Lower lobe of right lung (tissue), 2 donors: Measurements from ENCODE around the gene SLC9A9. TPM values are rescaled to one million over a fixed set of nuclear protein-coding genes. Genes with fewer than 3 reads are reported as not detected.

Experiments
- ATAC-seq, 2 donors: fragments of 200-7000 bp; cut with Tn5 transposase; one replicate each; pipeline ENCODE4 v1.9.1; 2020 to 2022; ENCODE audit warnings: mild to moderate bottlenecking in 2 of 2, moderate library complexity in 2 of 2
- DNase-seq: peaks from one replicate; pipeline ENCODE4 v3.0.0-alpha.2; 2020
- H3K27ac ChIP-seq: fragments of 200-600 bp; one replicate; pipeline ENCODE4 v1.8.0; 2022
- H3K27me3 ChIP-seq: fragments of 200-600 bp; one replicate; pipeline ENCODE4 v1.8.0; 2022; ENCODE audit warnings: low read depth
- H3K36me3 ChIP-seq: fragments of 200-600 bp; one replicate; pipeline ENCODE4 v1.8.0; 2022; ENCODE audit warnings: mild to moderate bottlenecking
- H3K4me1 ChIP-seq: fragments of 200-600 bp; one replicate; pipeline ENCODE4 v1.8.0; 2022
- H3K4me3 ChIP-seq: fragments of 200-600 bp; one replicate; pipeline ENCODE4 v1.8.0; 2022; ENCODE audit warnings: mild to moderate bottlenecking
- H3K9me3 ChIP-seq: fragments of 200-600 bp; one replicate; pipeline ENCODE4 v1.8.0; 2022
- CTCF ChIP-seq: fragments of 200-600 bp; IDR thresholded peaks from one replicate; pipeline ENCODE4 v1.8.0; 2022; ENCODE audit warnings: antibody characterized with exemption, mild to moderate bottlenecking
- intact Hi-C: fragments of 100-400 bp; cut with DNase I; formaldehyde crosslinking; loops from one replicate; pipeline ENCODE4 v1.11.0; 2022
- total RNA-seq: library from RNA; stranded (reverse); fragmentation: NEBNext Ultra II Directional; extraction: Animal tissue kit (Norgen Biotek cat#: 25700); gene quantifications from one replicate; pipeline ENCODE4 v1.2.1, GENCODE V29; 2021
- donor health status: DM: no; HTN: yes; CAD: no; lungs with severe emphysema.

The SLC9A9 gene
- total RNA-seq, 1 donor from 2014 or later: 15.6 TPM

GRCh38 chr3:143750841-143751240 lies 97.4 kb downstream of the SLC9A9 start:
- no peaks in the 10 kb centered on the region for H3K36me3 ChIP-seq
- no peak overlapping the region for H3K27ac ChIP-seq
- ATAC-seq: no peak
- peaks cover 13% of the 10 kb centered on the region for H3K4me1 ChIP-seq
- TF ChIP-seq CTCF: no peak
- DNase-seq: no peak
- no peak overlapping the region for H3K4me3 ChIP-seq
- intact Hi-C loops: no loop called here
- no peaks in the 10 kb centered on the region for H3K9me3 ChIP-seq
- no peaks in the 10 kb centered on the region for H3K27me3 ChIP-seq

GRCh38 chr3:143749926-143750325 lies 98.3 kb downstream of the SLC9A9 start:
- DNase-seq: no peak
- intact Hi-C loops: no loop called here
- Histone ChIP-seq H3K27me3 (no peaks in the 10 kb centered on the region), H3K4me3 (no peak overlapping the region), H3K9me3 (no peaks in the 10 kb centered on the region), H3K36me3 (no peaks in the 10 kb centered on the region), H3K4me1 (peaks cover 13% of the 10 kb centered on the region), H3K27ac (no peak overlapping the region)
- no peak for TF ChIP-seq CTCF
- no peak for ATAC-seq

DNA sequence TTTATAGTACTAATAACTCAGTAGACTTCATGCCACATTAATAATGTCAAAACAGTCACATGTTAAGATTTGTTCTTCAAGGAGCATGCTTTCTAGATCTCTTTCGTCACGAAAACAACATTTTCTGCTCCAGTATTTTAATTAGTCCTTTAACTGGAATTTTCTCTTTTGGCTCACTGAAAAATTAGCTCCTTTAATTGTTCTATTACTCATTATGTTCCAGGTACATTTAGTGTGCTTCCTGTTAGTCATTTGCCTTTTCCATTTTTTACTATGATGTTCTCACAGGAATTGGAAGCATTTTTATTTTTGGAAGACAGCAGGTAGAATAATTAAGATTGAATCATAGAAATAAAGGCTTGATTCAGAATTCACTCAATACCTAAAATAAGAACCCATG lies 111.2 kb downstream of the SLC9A9 start:
- ATAC-seq: no peak
- no peaks in the 10 kb centered on the region for H3K36me3 ChIP-seq
- H3K27me3 ChIP-seq: no peaks in the 10 kb centered on the region
- H3K9me3 ChIP-seq: peaks cover 6% of the 10 kb centered on the region
- H3K4me1 ChIP-seq: no peaks in the 10 kb centered on the region
- no peak for DNase-seq
- intact Hi-C loops: no loop called here
- no peak for TF ChIP-seq CTCF
- no peak overlapping the region for H3K4me3 ChIP-seq
- no peak overlapping the region for H3K27ac ChIP-seq

DNA sequence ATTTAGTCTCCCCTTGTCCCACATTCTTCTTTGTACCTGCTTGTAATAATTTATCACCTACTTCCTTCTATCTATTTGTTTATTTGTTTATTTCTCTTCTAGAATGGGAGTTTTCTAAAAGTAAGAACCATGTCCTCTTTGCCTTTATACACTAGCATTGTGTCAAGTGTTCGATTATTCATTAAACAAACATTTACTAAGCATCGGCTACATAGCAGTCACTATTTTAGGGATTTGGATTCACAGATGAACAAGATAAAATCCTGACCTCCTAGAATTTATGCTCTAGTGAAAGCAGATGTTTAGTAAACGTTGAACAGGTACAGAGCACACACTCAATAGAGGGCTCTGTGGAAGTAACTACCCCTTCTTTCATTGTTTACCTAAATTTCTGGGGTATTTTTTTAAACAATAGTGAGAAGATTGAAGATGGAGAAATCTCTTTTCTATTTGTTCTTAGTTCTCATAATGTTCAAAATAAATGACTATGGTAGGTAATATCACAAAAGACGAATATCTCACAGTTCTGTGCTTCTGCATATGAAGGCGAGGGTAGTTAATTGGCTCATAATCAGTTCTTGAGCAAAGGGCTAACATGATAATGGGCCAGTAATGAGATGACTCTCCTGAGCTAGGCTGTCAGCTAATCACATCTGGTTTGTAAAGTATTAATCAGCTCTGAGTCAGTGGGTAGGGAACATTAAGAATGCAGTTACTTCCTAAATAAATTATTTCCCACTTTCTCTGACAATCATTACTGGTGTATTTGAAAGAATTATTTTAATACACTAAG lies 111.9 kb downstream of the SLC9A9 start:
- Histone ChIP-seq H3K27me3 (no peaks in the 10 kb centered on the region), H3K4me1 (no peaks in the 10 kb centered on the region), H3K9me3 (peaks cover 6% of the 10 kb centered on the region), H3K4me3 (no peak overlapping the region), H3K36me3 (no peaks in the 10 kb centered on the region), H3K27ac (no peak overlapping the region)
- ATAC-seq (no peak), DNase-seq (no peak)
- TF ChIP-seq CTCF: no peak
- intact Hi-C loops: no loop called here

DNA sequence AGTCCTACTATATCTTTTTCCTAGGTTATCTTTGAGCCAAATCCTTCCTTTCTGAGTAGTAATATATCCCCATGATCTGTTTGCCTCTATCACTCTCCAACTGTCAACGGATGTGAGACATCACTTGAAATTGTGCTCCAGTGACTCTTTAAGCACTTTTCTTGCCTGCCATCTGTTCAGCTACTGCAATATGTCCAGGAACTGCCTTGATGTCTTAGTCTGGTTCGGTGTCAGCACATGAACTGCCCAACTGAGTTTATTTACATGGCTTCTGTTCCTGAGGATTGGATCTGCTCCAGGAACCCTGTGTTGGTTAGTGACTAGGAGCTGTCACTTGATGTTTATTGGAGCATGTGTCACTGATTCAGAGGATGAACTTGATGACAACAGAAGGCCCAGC lies 116.5 kb downstream of the SLC9A9 start:
- TF ChIP-seq CTCF: no peak
- no peak for DNase-seq
- no peak overlapping the region for H3K27ac ChIP-seq
- no peaks in the 10 kb centered on the region for H3K27me3 ChIP-seq
- no peaks in the 10 kb centered on the region for H3K4me1 ChIP-seq
- no peaks in the 10 kb centered on the region for H3K9me3 ChIP-seq
- no peak for ATAC-seq
- no peak overlapping the region for H3K4me3 ChIP-seq
- intact Hi-C loops: no loop called here
- H3K36me3 ChIP-seq: no peaks in the 10 kb centered on the region
